Measurements from ENCODE around the gene PIK3R3. TPM values are rescaled to one million over a fixed set of nuclear protein-coding genes. Genes with fewer than 3 reads are reported as not detected.
A peak's percentile ranks its signal among the peaks of the same experiment; 100 is the strongest.
"Not testable (repeated sequence)": the region's sequence is repeated elsewhere in the genome, so short reads cannot be mapped to it uniquely, and the experiment has no call there.

Gene PIK3R3
- total RNA-seq, 1 donor from 2014 or later: 21.5 TPM

- no peak for DNase-seq
Measured at GRCh38 chr1:46102769-46103476, 29.5 kb downstream of the PIK3R3 start.

- no peak for DNase-seq
Measured at GRCh38 chr1:46099215-46099614, 33.2 kb downstream of the PIK3R3 start.

- no peak for DNase-seq
Measured at GRCh38 chr1:46098027-46098712, 34.3 kb downstream of the PIK3R3 start.

GRCh38 chr1:46097149-46097472, 35.3 kb downstream of the PIK3R3 start:
- no peak for DNase-seq

- no peak for DNase-seq
Measured at GRCh38 chr1:46096269-46097148, 35.9 kb downstream of the PIK3R3 start.

- not testable (repeated sequence) for DNase-seq
Measured at GRCh38 chr1:46095110-46095509, 37.3 kb downstream of the PIK3R3 start.

GRCh38 chr1:46094471-46095005, 37.9 kb downstream of the PIK3R3 start:
- DNase-seq: no peak

GRCh38 chr1:46093832-46094231, 38.6 kb downstream of the PIK3R3 start:
- not testable (repeated sequence) for DNase-seq

GRCh38 chr1:46087891-46088290, 44.5 kb downstream of the PIK3R3 start:
- DNase-seq: no peak

GRCh38 chr1:46086576-46086975, 45.9 kb downstream of the PIK3R3 start:
- DNase-seq: no peak

GRCh38 chr1:46084553-46085451, 47.6 kb downstream of the PIK3R3 start:
- no peak for DNase-seq

- no peak for DNase-seq
Measured at GRCh38 chr1:46083579-46083978, 48.9 kb downstream of the PIK3R3 start.

GRCh38 chr1:46081619-46082018, 50.8 kb downstream of the PIK3R3 start:
- DNase-seq: no peak

GRCh38 chr1:46081206-46081605, 51.2 kb downstream of the PIK3R3 start:
- no peak for DNase-seq

- DNase-seq: no peak
Measured at GRCh38 chr1:46080257-46080656, 52.2 kb downstream of the PIK3R3 start.

- DNase-seq: peak; percentile 18
Measured at GRCh38 chr1:46077644-46078043, 54.8 kb downstream of the PIK3R3 start.

GRCh38 chr1:46076343-46076742, 56.1 kb downstream of the PIK3R3 start:
- DNase-seq: no peak

GRCh38 chr1:46072975-46073374, 59.5 kb downstream of the PIK3R3 start:
- DNase-seq: no peak

- DNase-seq: no peak
Measured at GRCh38 chr1:46070164-46070814, 62.1 kb downstream of the PIK3R3 start.

- DNase-seq: no peak
Measured at GRCh38 chr1:46068525-46068924, 63.9 kb downstream of the PIK3R3 start.

- no peak for DNase-seq
Measured at GRCh38 chr1:46067652-46068051, 64.8 kb downstream of the PIK3R3 start.
